ENCODE data around the gene NR1I2. TPM values are rescaled to one million over a fixed set of nuclear protein-coding genes. Genes with fewer than 3 reads are reported as not detected.

The NR1I2 gene
- total and polyA plus RNA-seq, 9 of the 15 experiments (the other 6 are each of a cell fraction or from before 2014, with no cell fraction given) = not detected

GRCh38 chr3:119767936-119768601 is 13.8 kb upstream of the NR1I2 start:
- no peak overlapping the region for H3K4me2 ChIP-seq (ENCODE audit: insufficient read depth, low read length)
- no peak overlapping the region for H3K9ac ChIP-seq (ENCODE audit: insufficient read depth in 1 of 2, low read depth in 2 of 2, low read length in 2 of 2)
- H3K4me1 ChIP-seq (replicated peaks in 1 of 2; ENCODE audit: control insufficient read depth in 2 of 2, insufficient read depth in 2 of 2, low read length in 2 of 2) = peaks cover 0 to 7% of the 10 kb centered on the region in 2 experiments; a peak in 1 of 5 replicates
- H3K9me3 ChIP-seq (replicated peaks; ENCODE audit: control insufficient read depth, insufficient read depth, low read depth, low read length) = no peaks in the 10 kb centered on the region
- H3K79me2 ChIP-seq (ENCODE audit: control insufficient read depth, insufficient read depth, low read length) = no peaks in the 10 kb centered on the region
- ChIA-PET POLR2A (no interaction called here), CTCF (ENCODE audit: low intra/inter-chr PET ratio) (no interaction called here)
- TF ChIP-seq ZNF124 (CRISPR knock-in tag; IDR thresholded peaks at IDR 0.05) (no peak), ZNF586 (CRISPR knock-in tag; conservative IDR thresholded peaks at IDR 0.05) (no peak), ZNF444 (CRISPR knock-in tag; IDR thresholded peaks at IDR 0.05) (no peak), DNMT1 (IDR thresholded peaks at IDR 0.05) (no peak), ZFP36 (IDR thresholded peaks at IDR 0.05; ENCODE audit: low read depth, low read length, partially characterized antibody) (no peak), TCF15 (CRISPR knock-in tag; IDR thresholded peaks at IDR 0.05) (no peak)
- TF ChIP-seq, protein P1, sequence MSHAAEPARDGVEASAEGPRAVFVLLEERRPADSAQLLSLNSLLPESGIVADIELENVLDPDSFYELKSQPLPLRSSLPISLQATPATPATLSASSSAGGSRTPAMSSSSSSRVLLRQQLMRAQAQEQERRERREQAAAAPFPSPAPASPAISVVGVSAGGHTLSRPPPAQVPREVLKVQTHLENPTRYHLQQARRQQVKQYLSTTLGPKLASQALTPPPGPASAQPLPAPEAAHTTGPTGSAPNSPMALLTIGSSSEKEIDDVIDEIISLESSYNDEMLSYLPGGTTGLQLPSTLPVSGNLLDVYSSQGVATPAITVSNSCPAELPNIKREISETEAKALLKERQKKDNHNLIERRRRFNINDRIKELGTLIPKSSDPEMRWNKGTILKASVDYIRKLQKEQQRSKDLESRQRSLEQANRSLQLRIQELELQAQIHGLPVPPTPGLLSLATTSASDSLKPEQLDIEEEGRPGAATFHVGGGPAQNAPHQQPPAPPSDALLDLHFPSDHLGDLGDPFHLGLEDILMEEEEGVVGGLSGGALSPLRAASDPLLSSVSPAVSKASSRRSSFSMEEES (CRISPR knock-in tag; IDR thresholded peaks at IDR 0.05) = no peak
- TF ChIP-seq, protein P2, sequence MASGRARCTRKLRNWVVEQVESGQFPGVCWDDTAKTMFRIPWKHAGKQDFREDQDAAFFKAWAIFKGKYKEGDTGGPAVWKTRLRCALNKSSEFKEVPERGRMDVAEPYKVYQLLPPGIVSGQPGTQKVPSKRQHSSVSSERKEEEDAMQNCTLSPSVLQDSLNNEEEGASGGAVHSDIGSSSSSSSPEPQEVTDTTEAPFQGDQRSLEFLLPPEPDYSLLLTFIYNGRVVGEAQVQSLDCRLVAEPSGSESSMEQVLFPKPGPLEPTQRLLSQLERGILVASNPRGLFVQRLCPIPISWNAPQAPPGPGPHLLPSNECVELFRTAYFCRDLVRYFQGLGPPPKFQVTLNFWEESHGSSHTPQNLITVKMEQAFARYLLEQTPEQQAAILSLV (tag; IDR thresholded peaks at IDR 0.05) = no peak
- H3K9me1 ChIP-seq (ENCODE audit: control insufficient read depth, insufficient read depth, low read length) = no peaks in the 10 kb centered on the region
- H3K4me3 ChIP-seq = no peak overlapping the region
- ATAC-seq (no peak), FAIRE-seq (no peak), DNase-seq (ENCODE audit: extremely low read depth in 1 of 4, low spot score in 3 of 4) (no peak)
- intact Hi-C loops (cut with micrococcal nuclease) (no loop called here), in situ Hi-C loops (cut with MboI) (no loop called here)
- no TSS peak for BruUV-seq (replicated peaks)
- no peak overlapping the region for H2AFZ ChIP-seq (ENCODE audit: low read depth, low read length)
- H3K27me3 ChIP-seq (ENCODE audit: control insufficient read depth in 2 of 2, insufficient read depth in 2 of 2, low read length in 2 of 2) = no peaks in the 10 kb centered on the region
- 6% methylated on average over 3 of the region's 6 CpGs for WGBS (ENCODE audit: insufficient coverage, low coverage, missing lambda C conversion rate)
- H4K20me1 ChIP-seq (replicated peaks; ENCODE audit: control insufficient read depth, insufficient read depth, low read length) = no peaks in the 10 kb centered on the region
- H3K27ac ChIP-seq (ENCODE audit: extremely low read depth, low read depth, low read length) = no peak overlapping the region
- H3K36me3 ChIP-seq (ENCODE audit: control insufficient read depth, insufficient read depth, low read length) = no peaks in the 10 kb centered on the region

Measured in K562 (cell line).